ENCODE measurements around the gene FAM180A.
"Not testable (repeated sequence)": the region's sequence is repeated elsewhere in the genome, so short reads cannot be mapped to it uniquely, and the experiment has no call there.

The FAM180A gene

DNA sequence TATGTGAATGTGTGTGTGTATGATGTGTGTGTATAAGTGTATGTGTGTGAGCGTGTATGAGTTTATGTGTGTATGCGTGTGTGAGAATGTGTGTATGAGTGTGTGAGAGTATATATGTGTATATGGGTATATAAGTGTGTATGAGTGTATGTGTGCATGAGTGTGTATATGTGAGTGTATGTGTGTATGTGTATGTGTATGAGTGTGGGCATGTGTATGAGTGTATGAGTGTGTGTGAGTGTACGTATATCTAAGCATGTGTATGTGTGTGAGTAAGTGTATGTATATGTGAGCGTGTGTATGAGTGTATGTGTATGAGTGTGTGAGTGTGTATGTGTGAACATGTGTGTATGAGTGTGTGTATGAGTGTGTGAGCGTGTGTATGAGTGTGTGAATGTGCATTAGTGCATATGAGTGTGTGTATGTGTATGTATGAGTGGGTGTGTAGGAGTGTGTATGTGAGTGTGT lies 33.5 kb downstream of the FAM180A start:
- no peak for DNase-seq (ENCODE audit: low read depth in 1 of 2, low spot score in 1 of 2)

DNA sequence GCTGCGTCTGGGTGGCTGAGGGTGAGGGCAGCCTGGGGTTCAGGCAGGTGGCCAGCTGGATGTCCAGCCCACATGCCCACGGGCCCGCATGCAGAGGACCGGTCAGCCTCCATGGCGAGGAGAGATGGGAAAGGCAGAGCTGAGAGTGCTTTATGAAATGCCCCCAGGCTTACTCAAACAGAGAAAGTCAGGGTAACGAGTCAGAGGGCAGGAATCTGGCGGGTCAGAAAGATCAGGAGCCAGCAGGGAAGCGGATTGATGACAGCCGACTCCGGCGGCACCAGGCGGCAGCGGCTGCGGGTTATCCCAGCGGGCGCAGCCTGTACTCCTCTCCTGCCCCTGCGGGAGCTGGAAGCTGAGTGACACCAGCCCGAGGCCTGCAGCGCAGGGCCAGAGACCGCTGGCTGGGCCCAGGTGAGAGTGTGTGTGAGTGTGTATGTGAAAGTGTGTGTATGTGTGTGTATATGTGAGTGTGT lies 34.0 kb downstream of the FAM180A start:
- DNase-seq (ENCODE audit: low read depth in 1 of 2, low spot score in 1 of 2) = no peak

DNA sequence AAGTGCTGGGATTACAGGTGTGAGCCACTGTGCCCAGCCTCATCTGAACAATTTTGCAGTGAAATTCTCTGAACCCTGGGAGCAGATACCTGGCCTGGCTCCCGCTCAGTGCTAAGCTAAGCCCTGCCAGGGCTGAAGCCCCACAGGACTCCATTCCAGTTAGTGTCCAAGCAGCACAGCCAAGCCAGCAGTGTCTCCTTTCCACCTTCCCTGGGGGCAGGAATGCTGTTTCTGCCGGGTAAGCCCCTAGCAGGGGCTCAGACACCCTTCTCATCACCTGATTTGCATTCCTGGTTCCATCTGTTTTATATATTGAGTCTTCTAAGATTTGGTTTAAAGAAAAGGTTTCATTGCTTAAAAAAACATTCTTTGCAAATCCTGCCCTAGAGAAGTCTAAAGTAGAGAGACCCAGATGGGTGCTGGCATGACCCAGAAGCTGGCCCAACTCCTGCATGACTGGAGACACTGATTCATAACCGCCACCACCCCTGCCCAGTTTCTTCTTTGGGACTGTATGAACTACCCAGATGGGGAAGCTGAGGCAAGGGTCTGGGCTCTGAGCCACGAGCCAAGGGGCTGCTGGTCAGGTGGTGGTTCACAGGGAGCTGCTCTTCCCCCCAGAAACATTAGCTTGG lies 34.7 kb downstream of the FAM180A start:
- DNase-seq (ENCODE audit: low read depth in 1 of 2, low spot score in 1 of 2) = no peak

DNA sequence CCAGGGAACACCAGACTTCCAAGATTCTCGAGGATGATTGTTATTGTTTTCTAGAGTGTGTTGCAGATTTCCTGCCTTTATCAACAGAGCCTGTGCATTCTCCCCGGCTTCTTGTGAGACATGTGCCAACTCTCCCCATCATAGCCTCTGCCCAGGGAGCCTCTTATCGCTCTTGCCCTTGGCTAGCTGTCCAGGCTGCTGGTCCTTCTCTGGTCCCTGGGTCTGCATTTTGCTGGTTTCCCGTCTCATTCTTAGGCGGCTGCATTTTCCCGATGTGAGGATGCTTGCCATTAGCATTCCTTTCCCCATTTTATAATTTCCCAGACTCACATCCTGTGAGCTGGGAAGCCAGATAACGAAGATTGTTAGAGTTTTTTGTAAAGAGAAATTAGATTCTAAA lies 35.8 kb downstream of the FAM180A start:
- DNase-seq (ENCODE audit: low read depth in 1 of 2, low spot score in 1 of 2) = no peak

DNA sequence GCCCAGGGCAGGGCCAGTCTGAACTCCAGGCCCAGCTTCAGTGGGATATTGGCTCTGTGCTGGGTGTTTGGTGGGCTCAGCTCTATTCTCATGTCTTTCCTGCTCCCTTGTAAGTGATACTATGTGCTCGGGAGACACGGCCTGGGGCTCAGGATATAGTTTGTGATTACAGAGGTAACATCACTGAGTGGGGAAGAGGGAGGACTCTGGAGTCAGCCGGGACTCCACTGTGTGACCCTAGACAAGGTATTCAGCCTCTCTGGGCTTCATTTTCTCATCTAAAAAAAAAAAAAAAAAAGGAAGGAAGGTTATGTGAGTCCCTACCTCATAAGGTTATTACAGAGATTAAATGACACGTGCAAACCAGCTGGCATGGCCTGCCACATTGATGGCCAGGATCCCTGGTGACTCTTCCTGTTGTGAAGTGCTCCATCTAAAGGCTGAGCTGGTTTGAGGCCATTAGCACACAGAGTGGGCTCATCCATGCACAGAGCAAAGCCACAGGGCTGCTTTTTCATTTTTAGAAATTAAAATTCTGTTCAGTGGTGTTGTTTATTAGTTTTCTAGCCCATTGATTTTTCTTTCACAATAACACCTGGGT lies 36.3 kb downstream of the FAM180A start:
- no peak for DNase-seq (ENCODE audit: low read depth in 1 of 2, low spot score in 1 of 2)

DNA sequence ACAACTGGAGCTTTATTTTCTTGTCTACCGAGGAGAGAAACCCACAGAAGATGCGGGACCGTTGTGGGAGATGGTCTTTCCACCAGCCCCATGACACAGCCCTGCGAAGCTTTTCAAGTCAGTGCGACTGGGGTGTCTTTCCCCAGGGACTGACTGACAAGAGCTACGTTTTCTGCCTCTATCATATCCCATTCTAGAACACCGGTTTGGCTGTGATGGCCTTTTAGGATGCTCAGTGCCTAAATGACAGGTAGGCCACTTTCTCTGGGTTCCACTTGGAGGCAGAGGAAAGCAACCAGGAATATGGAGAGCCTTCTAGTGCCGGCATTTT lies 37.5 kb downstream of the FAM180A start:
- DNase-seq (ENCODE audit: low read depth in 1 of 2, low spot score in 1 of 2) = no peak

DNA sequence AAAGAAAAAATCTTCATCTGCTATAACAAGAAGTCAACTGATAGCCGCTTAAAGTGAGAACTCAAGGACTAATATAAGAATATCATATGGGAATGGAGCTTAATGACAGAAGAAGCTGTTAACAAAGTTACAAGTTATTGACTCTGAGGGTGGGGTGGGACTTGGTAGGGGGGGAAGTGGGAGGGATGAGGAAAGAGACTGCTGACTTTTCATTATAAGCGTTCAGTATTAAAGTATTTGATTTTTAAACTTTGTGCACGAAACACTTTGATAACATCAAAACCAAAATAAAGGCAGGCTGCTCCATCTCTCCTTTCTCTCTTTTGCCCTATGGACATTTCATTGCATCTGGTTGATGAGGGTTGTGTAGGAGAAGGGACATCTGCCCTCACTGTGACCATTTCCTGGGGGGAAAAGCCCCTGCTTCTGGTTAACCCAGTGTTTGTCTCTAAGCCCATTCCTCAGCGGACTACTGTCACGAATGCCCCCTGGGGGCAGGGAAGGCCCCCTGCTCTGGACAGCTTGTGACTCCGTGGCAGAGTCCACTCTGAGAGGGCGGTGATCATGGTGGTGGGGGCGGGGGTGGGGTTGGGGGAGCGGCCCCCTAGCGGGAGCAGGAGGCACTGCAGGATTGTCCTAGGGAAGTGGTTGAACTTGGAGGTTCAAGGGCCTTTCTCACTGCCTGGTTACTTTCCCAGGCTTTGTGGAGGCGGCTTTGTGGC lies 38.0 kb downstream of the FAM180A start:
- DNase-seq (ENCODE audit: low read depth in 1 of 2, low spot score in 1 of 2) = no peak

DNA sequence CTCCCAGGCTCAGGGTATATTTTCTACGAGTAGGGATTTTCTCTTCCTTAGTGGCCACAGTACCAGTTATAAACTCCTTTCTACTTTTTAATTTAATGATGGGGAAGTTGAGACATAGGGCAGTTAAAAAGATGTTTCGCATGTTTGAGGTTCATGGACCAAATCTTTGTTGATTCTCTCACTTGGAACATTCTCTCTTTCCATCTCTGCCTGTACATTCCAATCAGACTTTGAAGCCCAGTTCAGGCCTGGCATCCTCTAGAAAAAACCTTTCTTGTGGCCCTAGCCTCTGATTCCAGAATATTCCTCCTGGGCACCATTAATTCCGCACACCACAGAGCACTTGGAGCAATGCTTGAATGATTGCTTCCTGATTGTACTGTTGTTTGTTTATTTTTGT lies 39.1 kb downstream of the FAM180A start:
- DNase-seq (ENCODE audit: low read depth in 1 of 2, low spot score in 1 of 2) = no peak

DNA sequence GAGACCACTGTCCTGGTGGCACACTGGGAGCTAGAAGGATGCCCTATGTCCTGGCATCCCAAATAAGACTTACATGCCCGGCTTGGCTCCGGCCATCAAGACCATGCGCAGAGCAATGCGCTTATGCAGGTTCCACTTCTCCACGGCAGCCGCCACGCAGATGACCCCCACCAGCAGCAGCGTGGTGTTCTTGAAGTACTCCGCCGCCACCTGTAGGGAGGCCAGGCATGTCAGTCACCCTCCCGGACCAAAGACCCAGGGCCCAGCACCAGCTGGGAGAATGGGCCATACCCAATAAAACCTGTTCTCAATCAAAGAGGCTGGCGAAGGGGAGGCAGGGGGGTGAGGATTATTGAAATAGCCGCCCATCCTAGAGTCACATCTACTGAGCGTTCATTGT lies 40.6 kb downstream of the FAM180A start:
- no peak for DNase-seq (ENCODE audit: low read depth in 1 of 2, low spot score in 1 of 2)

DNA sequence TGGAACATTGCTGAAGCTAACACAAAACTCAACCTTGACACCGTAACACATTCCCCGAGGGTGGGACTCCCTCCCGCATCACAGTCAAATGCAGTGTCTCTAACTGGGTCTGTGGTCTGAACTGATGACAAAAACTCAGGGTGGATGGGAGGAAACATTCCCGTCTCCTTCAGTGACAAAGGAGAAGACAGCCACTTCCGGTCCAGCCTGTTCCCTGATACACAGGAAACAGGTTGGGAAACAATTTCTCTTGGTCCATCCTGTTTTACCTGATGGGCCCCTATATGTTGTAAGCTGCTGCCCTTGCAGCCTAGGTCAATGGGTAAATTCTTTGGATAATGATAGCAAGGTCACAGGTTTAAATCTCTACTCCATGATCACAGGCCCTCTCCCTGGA lies 41.0 kb downstream of the FAM180A start:
- no peak for DNase-seq (ENCODE audit: low read depth in 1 of 2, low spot score in 1 of 2)

DNA sequence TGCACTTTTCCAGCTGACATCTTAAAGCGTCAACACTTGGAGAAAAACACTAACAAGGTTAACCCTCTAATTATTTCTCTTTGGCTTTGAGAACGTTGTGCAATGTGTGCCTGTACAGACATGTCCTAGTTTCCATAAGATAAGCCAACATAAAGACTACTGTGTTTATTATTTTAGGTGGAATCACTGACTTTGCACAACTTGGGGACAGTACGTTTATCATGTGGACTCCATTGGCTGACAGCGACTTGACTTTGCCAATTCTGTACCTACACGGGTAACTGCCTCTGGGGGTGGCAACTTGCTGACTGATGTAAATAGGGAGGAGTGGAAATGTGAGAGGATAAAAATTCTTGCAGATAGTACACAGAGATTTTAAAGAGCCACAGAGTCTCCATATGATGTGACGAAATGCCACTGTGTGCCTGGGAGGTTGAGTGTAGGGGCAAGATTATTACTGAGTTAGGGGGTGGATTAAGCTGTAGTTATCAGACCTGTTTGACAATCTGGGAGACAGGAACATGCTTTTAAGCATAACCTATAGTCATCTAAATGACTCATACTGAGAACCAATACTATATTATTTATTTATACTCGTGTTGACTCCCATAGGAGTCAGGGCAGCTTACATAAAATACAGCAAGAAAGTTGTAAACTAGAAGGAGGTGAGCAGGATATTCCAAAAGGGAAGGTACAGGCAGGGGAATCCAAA lies 41.6 kb downstream of the FAM180A start:
- DNase-seq (ENCODE audit: low read depth in 1 of 2, low spot score in 1 of 2) = no peak

DNA sequence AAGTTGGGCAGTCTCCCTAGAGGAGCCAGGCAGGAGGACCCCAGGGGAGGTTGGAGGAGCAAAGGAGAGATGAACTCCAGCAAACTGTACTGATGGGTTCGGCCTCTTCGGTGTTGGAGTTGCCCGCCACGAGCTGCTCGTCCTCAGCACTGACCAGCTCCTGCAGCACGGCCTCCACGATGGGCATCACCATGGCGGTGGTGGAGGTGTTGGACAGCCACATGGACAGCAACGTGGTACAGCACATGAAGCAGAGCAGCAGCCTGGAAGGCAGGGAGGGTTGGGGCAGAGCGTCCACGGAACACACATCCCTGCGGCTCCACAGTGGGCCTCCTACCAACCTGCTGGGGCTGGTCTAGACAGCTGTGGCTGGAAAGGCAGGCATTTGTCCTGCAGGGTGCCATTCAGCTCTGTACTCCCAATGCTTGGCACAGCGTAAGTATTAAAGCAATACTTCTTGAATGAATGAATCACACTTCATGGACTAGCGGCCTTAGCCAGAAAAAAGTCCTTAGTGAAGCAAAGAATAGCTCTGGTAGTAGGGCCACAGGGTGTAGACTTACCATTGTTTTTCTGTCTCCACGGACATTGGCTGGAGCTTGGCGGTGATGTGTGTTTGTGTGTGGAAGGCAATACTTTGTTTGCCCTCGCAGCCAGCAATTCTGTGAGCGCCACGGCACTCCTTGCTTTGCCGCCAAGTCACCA lies 42.4 kb downstream of the FAM180A start:
- no peak for DNase-seq (ENCODE audit: low read depth in 1 of 2, low spot score in 1 of 2)

DNA sequence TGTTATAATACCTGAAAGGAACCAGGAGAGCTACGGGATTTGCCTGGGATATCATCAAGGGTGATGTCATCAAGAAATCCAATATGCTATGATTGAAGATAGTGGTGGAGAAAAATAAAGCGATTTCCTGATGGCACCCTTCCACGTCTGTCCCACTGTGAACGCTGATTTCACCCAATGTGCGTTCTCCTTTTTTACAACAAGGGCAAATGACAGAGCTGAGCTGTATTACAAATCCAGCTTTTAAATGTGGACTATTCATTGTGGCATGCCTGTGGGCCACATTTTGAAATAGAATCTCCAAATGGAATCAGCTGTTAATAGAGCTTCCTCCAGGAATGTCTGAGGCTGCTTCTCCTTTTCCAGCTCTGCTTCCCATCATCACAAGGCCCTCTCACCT lies 43.9 kb downstream of the FAM180A start:
- no peak for DNase-seq (ENCODE audit: low read depth in 1 of 2, low spot score in 1 of 2)

DNA sequence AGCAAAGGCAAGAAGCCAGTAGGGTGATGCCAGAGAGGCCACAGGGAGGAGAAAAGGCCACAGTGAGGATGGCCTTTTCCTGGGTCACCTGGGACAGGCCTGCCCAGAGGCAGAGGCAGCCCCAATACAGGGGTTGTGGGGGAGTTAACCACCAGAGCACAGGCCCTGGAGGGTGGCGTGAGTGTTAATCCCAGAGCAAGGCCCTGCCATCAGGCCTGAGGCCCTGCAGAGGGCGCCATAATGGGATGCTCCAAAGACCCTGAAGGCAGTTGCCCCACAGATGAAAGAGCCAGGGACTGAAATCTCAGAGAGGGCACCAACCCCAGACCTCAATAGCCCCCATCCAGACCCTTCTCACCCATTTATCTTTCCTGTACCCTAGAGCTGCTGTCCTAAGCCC lies 44.5 kb downstream of the FAM180A start:
- no peak for DNase-seq (ENCODE audit: low read depth in 1 of 2, low spot score in 1 of 2)

DNA sequence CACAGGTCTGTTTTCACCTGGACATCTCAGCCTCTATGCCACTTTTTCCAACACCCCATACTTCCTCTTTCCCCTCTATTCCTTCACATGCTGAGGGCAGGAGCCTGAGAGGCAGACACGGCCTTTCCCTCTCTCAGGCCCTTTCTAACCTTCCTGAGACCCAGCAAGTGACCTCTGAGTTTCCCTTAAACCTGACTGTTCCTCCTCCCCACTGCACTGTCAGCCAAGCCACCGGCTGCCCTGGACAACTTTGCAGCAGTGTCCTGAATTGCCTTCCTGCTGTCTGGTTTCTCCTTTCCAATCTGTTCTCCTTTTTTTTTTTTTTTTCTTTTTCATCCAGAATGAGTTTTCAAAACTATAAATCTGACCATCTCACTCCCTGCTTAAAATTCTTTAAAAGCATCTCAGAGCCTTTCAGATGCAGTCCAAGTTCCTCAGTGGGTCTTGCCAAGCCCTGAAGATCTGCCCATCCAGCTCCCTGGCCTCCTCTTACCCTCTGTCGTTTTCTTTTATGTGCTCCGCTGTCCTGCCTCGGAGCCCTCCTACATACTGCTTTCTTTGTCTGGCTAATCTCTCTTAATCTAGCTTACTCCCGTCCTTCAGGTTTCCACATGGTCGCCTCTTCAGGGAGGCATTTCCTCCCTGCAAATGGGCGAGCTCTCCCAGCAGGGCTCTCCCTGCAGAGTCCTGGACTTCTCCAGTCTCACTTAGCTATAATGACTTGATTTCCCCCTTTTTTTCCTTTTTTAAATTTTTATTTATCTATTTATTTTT lies 51.1 kb downstream of the FAM180A start:
- DNase-seq (ENCODE audit: low read depth in 1 of 2, low spot score in 1 of 2) = no peak

DNA sequence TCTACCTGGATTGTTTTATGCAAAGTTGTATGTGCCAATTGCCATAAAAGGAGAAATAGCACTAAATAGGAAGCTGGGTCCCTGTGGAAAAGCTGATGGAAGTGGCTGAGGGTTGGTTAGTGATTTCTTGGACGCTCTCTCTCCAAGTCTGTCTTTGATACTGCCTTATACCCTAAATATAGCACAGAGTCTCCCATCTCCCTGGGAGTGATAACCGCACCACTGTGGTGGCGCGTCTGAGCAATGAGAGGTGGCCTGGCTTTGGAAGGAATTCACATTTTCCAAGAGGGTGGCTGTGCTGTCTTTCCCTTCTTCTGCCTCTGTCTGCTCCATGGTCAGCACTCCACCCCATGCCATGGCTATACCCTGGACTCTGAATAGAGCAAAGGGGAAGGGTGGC lies 55.1 kb downstream of the FAM180A start:
- no peak for DNase-seq (ENCODE audit: low read depth in 1 of 2, low spot score in 1 of 2)

DNA sequence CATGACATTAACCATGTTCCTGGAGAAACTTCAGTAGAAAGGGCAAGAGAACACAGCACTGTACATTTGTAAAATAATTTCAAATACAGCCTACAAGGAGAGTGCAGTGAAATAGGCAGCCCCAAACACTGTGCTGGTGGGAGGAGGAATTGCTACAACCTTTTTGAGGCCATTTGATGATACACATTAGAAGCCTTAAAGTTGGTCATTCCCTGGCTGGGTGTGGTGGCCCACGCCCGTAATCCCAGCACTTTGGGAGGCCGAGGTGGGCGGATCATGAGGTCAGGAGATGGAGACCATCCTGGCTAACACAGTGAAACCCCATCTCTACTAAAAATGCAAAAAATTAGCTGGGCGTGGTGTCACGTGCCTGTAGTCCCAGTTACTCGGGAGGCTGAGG lies 56.0 kb downstream of the FAM180A start:
- DNase-seq (ENCODE audit: low read depth in 1 of 2, low spot score in 1 of 2) = not testable (repeated sequence)

DNA sequence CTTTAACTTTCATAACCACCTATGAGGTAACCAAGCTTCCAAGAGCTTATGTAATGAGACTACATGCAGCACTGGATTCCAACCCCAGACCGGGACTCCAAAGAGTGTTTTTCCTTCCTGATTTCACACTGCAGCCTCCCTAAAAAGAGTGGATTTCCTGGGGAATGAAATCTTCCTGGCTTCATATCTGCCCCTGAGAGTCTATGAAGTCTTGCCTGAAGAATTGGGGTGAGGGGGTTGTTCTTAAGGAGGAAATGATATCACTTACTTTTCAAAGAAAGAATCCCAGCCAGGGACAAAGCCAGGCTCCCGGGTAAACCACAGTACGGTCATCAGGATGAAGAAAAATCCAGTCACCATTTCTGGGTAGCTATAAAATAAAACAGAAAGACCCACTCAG lies 56.6 kb downstream of the FAM180A start:
- DNase-seq (ENCODE audit: low read depth in 1 of 2, low spot score in 1 of 2) = no peak

DNA sequence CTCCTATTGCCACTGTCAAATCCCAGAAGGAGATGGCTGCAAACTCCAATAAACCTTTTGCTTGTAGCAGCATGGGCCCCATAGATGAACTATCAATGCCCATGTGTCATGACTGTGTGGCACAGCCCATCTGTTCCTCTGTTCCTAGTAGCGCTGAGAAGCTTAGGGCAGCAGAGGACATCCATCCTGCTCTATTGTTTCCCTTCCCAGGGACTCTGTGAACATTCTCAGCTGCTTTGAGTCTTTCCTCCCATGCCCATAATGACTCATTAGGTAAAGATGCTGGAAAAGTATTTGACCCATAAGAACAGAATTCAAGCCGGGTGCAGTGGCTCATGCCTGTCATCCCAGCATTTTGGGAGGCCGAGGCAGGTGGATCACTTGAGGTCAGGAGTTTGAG lies 58.0 kb downstream of the FAM180A start:
- no peak for DNase-seq (ENCODE audit: low read depth in 1 of 2, low spot score in 1 of 2)

DNA sequence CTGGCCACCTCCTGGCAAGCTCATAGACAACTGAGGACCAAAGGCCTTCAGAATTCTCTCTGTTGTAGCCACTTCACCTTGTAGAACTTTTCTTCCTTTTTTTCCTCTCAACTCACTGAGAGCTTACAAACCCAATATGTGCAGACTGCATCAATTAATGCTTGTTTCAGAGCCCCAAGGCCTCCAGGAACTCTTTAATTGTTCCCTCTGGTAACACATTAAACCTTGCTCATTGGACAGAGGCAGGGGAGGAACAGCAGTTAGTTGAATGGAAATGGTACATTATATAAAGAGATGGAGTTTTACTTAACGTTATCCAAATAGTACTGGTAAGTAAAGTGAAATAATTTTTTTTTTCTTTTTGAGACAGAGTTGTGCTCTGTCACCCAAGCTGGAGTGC lies 61.1 kb downstream of the FAM180A start:
- DNase-seq (ENCODE audit: low read depth in 1 of 2, low spot score in 1 of 2) = no peak
